ENCODE results near the gene RTL10.

RTL10 gene

DNA sequence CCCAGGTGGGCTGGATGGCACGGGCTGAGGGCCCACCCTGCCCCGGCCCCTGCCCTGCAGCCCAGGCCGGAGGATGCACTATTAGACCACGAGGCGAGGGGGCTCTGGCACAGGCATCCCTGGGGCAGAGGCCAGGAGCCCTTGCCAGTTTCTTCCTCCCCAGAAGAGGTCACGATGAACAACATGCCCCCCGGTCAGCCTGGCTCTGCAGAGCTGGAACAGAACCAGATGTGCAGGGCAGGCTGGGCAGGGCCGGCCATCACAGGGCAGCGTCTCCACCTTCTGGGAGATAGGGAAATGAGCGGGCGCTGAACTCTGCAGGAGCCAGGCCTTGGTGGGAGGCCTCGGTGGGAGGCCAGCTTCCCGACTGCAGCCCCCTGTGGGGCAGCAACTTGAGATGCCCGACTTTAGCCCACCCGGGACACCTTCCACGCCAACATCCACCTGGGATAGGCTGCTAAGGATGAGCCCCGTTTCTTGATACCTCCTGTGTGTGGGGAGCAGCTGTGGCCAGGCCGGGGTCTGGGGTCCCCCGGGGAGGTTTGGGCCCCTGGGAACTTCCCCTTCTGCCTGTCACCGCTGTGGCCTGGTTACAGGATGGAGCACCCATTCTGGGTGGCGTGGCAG is 21.8 kb upstream of the RTL10 start:
- no peak for DNase-seq (ENCODE audit: low read depth)

GRCh38 chr22:19875531-19876313 is 21.0 kb upstream of the RTL10 start:
- DNase-seq (ENCODE audit: low read depth) = no peak

DNA sequence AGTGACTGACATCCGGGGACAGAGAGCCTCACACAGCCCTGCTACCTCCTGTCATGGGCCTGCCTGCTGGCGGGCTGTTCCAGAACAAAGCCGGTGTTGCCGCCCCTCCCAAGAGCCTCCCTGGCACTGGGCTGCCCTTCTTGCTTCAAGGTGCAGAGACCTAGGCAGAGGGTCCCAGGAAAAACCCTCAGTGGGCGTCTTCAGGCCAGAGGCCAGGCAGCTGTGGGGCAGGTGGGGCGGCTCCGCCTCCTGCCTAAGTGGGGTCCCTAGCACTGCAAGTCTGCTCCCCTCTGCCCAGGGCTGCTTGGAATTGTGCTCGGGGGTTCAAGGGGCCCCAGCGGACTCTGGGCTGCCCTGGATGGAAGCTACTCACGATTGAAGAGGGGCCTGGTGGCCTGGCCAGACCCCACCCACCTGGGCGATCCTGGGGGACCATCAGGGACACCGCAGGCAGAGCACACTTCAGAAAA is 20.4 kb upstream of the RTL10 start:
- DNase-seq (ENCODE audit: low read depth) = no peak

DNA sequence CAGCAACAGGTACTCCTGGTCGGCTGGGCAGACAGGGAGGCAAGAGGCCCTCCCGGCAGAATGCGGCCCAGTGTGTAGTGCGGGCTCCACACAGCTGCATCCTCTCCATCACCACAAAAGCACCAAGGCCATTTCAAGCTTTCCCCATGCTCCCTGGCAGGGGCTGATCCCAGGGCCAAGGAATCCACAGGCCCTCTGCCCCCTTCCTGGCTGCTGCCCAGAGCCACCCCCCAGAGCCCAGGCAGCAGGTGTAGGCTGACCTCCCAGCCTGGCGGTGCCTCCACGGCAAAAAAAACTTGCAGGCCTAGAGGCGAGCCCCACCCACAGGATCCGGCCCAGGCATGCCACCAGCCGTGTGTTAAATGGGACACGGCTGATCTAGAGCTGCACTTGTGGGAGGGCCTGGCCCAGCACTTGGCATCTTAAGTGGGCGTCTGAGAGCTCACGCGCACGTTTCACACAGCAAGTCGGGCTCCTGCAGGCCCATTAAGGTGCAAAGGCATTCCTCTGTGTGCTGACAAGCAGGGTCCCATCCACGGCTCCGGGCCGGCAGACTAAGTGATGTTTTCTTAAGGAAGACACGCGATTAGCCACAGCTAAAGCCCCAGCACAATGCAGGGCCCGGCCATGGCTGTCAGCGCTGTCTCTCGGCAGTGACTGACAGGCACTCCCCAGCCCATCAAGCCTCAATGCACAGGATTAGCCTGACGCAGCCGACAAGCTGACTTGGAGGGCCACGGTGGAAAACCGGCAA is 19.8 kb upstream of the RTL10 start:
- no peak for DNase-seq (ENCODE audit: low read depth)

GRCh38 chr22:19873960-19874306 is 19.3 kb upstream of the RTL10 start:
- no peak for DNase-seq (ENCODE audit: low read depth)

- no peak for DNase-seq (ENCODE audit: low read depth)
These were observed 18.7 kb upstream of the RTL10 start for GRCh38 chr22:19873138-19873959.

GRCh38 chr22:19872779-19873137 is 18.1 kb upstream of the RTL10 start:
- no peak for DNase-seq (ENCODE audit: low read depth)

GRCh38 chr22:19871845-19872778 is 17.4 kb upstream of the RTL10 start:
- DNase-seq (ENCODE audit: low read depth) = no peak

- no peak for DNase-seq (ENCODE audit: low read depth)
These were observed 16.6 kb upstream of the RTL10 start for GRCh38 chr22:19871023-19871844.

- no peak for DNase-seq (ENCODE audit: low read depth)
These were observed 15.7 kb upstream of the RTL10 start for GRCh38 chr22:19870153-19871022.

GRCh38 chr22:19869497-19870152 is 15.0 kb upstream of the RTL10 start:
- DNase-seq (ENCODE audit: low read depth) = no peak

- no peak for DNase-seq (ENCODE audit: low read depth)
These were observed 14.2 kb upstream of the RTL10 start for GRCh38 chr22:19868773-19869471.

DNA sequence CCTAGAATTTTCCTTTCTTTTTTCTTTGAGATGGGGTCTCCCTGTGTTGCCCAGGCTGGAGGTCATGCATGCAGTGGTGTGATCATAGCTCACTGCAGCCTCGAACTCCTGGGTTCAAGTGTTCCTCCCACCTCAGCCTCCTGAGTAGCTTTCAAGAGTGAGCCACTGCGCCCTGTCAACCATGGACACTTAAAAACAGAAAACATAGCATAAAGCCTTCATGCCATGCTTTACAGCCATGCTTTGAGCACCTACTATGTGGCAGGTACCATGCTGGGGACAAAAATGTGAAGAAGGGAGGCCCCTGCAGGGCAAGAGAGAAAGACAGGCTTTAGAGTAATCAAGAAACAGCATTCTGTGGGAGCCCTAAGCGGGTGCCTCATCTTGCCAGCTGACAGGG is 13.7 kb upstream of the RTL10 start:
- no peak for DNase-seq (ENCODE audit: low read depth)

DNA sequence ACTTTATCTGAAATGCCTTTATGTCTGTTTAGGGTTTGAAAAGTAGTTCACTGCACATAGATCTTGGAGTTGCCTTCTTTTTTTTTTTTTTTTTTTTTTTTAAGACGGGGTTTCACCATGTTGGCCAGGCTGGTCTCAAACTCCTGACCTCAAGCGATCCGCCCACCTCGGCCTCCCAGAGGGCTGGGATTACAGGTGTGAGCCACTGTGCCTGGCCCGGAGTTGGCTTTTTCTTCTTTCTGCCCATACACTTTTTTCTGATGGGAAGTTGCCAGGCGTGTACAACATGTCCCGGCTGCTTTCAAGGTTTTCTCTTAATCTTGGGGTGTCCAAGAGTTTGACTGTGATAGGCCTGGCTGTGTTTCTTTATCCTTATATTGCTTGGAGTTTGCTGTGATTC is 12.9 kb upstream of the RTL10 start:
- no peak for DNase-seq (ENCODE audit: low read depth)

DNA sequence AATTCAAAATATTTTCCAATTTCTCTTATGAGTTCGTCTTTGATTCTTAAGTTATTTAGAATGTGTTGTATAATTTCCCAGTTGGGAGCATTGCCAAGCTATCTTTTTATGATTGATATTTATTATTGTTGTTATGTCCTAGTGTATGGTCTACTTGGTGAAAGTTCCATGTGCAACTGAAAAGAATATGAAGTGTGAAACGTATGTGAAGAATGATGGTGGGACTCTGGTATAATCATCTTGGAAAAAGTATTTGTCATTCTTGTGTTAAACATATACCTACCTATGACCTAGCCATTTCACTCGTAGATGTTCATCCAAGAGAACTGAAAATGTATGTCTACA is 12.0 kb upstream of the RTL10 start:
- DNase-seq (ENCODE audit: low read depth) = no peak

DNA sequence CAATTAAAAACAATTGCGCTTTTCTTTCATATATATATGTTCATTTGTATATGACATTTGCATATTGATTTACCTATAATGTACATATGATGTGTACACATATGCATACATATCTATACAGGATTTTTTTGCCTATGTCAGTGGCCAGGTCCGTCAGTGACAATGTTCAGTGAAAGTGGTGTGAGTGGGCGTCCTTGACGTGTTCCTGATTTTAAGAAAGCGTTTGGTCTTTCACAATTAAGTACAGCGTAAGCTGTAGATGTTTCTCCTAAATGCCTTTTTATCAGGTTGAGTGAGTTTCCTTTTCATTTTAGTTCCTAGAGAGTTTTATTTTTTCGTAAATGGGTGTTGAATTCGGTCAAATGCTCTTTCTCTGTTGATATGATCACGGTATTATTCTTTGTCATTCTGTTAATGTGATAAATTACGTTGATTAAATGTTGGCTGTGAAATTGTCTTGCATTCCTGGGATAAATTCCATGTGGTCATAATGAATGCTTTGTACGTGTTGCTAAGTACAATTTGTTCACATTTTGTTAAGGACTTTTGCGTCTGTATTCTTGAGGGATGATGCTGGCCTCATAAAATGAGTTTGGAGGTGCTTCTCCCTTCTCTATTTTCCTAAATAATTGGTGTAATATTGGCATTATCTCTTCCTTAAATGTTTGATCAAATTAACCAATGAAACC is 10.6 kb upstream of the RTL10 start:
- DNase-seq (ENCODE audit: low read depth) = no peak

DNA sequence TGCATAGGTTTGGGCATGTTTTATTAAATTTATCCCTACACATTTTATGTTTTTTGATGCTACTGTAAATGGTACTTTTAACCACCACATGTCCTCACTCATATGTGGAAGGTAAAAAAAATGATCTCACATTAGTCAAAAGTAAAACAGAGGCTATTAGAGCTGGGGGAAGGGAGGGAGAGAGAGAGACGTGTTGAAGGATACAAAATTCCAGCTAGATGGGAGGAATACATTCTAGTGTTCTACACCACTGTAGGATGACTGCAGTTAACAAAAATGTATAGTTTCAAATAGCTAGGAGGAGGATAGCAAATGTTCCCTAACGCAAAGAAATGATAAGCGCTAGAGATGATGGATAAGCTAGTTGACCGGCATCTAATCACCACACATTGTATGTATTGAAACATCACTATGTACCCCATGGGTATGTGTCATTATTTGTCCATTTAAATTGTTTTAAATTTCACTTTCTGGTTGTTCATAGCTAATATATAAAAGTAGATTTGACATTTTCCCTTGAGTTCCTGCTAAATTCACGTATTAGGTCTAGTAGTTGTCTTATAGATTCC is 9.9 kb upstream of the RTL10 start:
- no peak for DNase-seq (ENCODE audit: low read depth)

All from non-pigmented ciliary epithelial cell (primary cell).